HepG2 (cell line): ENCODE results near the gene FAM222A. TPM values are rescaled to one million over a fixed set of nuclear protein-coding genes. Genes with fewer than 3 reads are reported as not detected.
A peak's percentile ranks its signal among the peaks of the same experiment; 100 is the strongest.

Experiments
- ATAC-seq: fragments of 200-7000 bp; cut with Tn5 transposase; 3 replicates; pipeline ENCODE4 v1.9.1; 2020; ENCODE audit warnings: mild to moderate bottlenecking, moderate library complexity
- BruUV-seq: library from RNA; stranded (reverse); fragments of 400-500 nt; replicated peaks from 2 replicates; lab custom pipeline; 2021; lab: Mats Ljungman, UMichigan
- CTCF ChIA-PET: fragments of 300-600 bp; formaldehyde crosslinking; extraction: SDS; loops from one replicate; lab custom pipeline; 2021; ENCODE audit warnings: low total read pairs, inconsistent platforms, low intra/inter-chr PET ratio; lab: Yijun Ruan, JAX
- POLR2A ChIA-PET: fragments of 350-600 bp; sonication (Branson Sonifier 250); formaldehyde crosslinking; loops from one replicate; lab custom pipeline; 2020; ENCODE audit warnings: antibody characterized with exemption, inconsistent platforms; lab: Yijun Ruan, JAX
- DNase-seq: peaks from one replicate; pipeline ENCODE4 v3.0.0-alpha.2; 2015; ENCODE audit warnings: low spot score
- FAIRE-seq: peaks from 3 replicates; lab custom pipeline; 2011; peaks lifted over from hg19 to GRCh38; lab: Jason Lieb, UNC
- H2AFZ ChIP-seq: one replicate; pipeline ENCODE4 v1.6.1; 2011; ENCODE audit warnings: low read length, inconsistent platforms
- H3K27ac ChIP-seq: fragments of 300-600 bp; 3 replicates; pipeline ENCODE4 v1.8.0; 2011; ENCODE audit warnings: mixed run types, mild to moderate bottlenecking, mixed read lengths, low read length, inconsistent platforms; ENCODE audit not compliant: insufficient read depth; ENCODE audit errors: extremely low read length
- H3K27me3 ChIP-seq, 2 experiments: fragments of 200-600 bp in 1 of 2; 2 replicates in 1 of 2; 3 replicates in 1 of 2; pipeline versions ENCODE4 v1.6.0 to v1.8.0; 2011; ENCODE audit warnings: low read length in 2 of 2, mild to moderate bottlenecking in 2 of 2, moderate library complexity in 2 of 2, inconsistent platforms in 1 of 2; ENCODE audit not compliant: insufficient read depth in 2 of 2, control insufficient read depth in 1 of 2
- H3K36me3 ChIP-seq, 2 experiments: fragments of 200-600 bp in 1 of 2; replicated peaks in 1 of 2; 2 replicates in 1 of 2; 3 replicates in 1 of 2; pipeline versions ENCODE4 v1.5.1 to v1.8.0; 2011; ENCODE audit warnings: low read length in 2 of 2, inconsistent platforms in 1 of 2; ENCODE audit not compliant: insufficient read depth in 2 of 2, control insufficient read depth in 1 of 2
- H3K4me1 ChIP-seq: 2 replicates; pipeline ENCODE4 v1.5.1; 2012; ENCODE audit warnings: low read length, inconsistent platforms; ENCODE audit not compliant: insufficient read depth
- H3K4me2 ChIP-seq: 2 replicates; pipeline ENCODE4 v1.6.0; 2011; ENCODE audit warnings: low read depth, low read length, inconsistent platforms
- H3K4me3 ChIP-seq, 3 experiments: fragments of 200-600 bp in 1 of 3; sonication (generic), shearing (Covaris generic) in 1 of 3; replicated peaks in 1 of 3; 2 replicates each; pipeline ENCODE4 v1.5.1; 2011 to 2016; ENCODE audit warnings: low read length in 3 of 3, inconsistent platforms in 2 of 3, low read depth in 2 of 3, mild to moderate bottlenecking in 2 of 3, control low read depth in 1 of 3, mixed read lengths in 1 of 3; ENCODE audit not compliant: insufficient read depth in 1 of 3
- H3K79me2 ChIP-seq: one replicate; pipeline ENCODE4 v1.6.1; 2011; ENCODE audit warnings: low read length, inconsistent platforms; ENCODE audit not compliant: insufficient read depth
- H3K9ac ChIP-seq: 2 replicates; pipeline ENCODE4 v1.6.0; 2011; ENCODE audit warnings: mild to moderate bottlenecking, low read depth, low read length, inconsistent platforms; ENCODE audit not compliant: insufficient read depth
- H3K9me3 ChIP-seq: 2 replicates; pipeline ENCODE4 v1.5.1; 2012; ENCODE audit warnings: mild to moderate bottlenecking, low read length
- H4K20me1 ChIP-seq: 2 replicates; pipeline ENCODE4 v1.6.0; 2011; ENCODE audit warnings: inconsistent platforms, mild to moderate bottlenecking, low read length, moderate library complexity; ENCODE audit not compliant: insufficient read depth
- ARNTL ChIP-seq: sonication (generic); formaldehyde crosslinking; IDR thresholded peaks from 2 replicates; pipeline ENCODE4 v1.4.0; 2020; ENCODE audit warnings: mild to moderate bottlenecking, missing genetic modification reagents
- DMAP1 ChIP-seq: IDR thresholded peaks from 2 replicates; pipeline ENCODE4 v1.6.1; 2016
- EED ChIP-seq: sonication (generic); formaldehyde crosslinking; IDR thresholded peaks from 2 replicates; pipeline ENCODE4 v1.5.0; 2020; ENCODE audit warnings: mild to moderate bottlenecking, missing genetic modification reagents
- HNF1B ChIP-seq: sonication (generic); formaldehyde crosslinking; IDR thresholded peaks from 2 replicates; pipeline ENCODE4 v1.5.1; 2020; ENCODE audit warnings: mild to moderate bottlenecking, moderate library complexity, missing genetic modification reagents
- HNF4G ChIP-seq, 2 experiments: sonication (generic) in 1 of 2; formaldehyde crosslinking in 1 of 2; IDR thresholded peaks; 2 replicates each; pipeline versions ENCODE4 v1.4.0 to v1.6.1; 2011 to 2020; ENCODE audit warnings: borderline replicate concordance in 2 of 2, low read depth in 2 of 2, mild to moderate bottlenecking in 2 of 2, low read length in 1 of 2, missing genetic modification reagents in 1 of 2, moderate library complexity in 1 of 2
- HNRNPLL ChIP-seq: fragments of 200-400 bp; formaldehyde crosslinking; IDR thresholded peaks from 2 replicates; pipeline ENCODE4 v1.6.1; 2017; ENCODE audit warnings: mild to moderate bottlenecking, low read depth, low read length; ENCODE audit not compliant: poor library complexity, severe bottlenecking
- MAF1 ChIP-seq: sonication (generic); formaldehyde crosslinking; IDR thresholded peaks from 2 replicates; pipeline ENCODE4 v1.5.0; 2020; ENCODE audit warnings: missing genetic modification reagents, borderline replicate concordance
- MLXIP ChIP-seq: sonication (generic); formaldehyde crosslinking; IDR thresholded peaks from 2 replicates; pipeline ENCODE4 v1.9.0; 2021; ENCODE audit warnings: missing genetic modification reagents, borderline replicate concordance
- MXD4 ChIP-seq: IDR thresholded peaks from 2 replicates; pipeline ENCODE4 v1.6.1; 2016; ENCODE audit warnings: mild to moderate bottlenecking, missing biosample characterization, missing genetic modification reagents
- RFXANK ChIP-seq: IDR thresholded peaks from 2 replicates; pipeline ENCODE4 v1.6.1; 2016
- TEF ChIP-seq: sonication (generic); formaldehyde crosslinking; IDR thresholded peaks from 2 replicates; pipeline ENCODE4 v1.5.0; 2020; ENCODE audit warnings: missing genetic modification reagents
- ZKSCAN1 ChIP-seq: fragments of 150-350 bp; IDR thresholded peaks from 2 replicates; pipeline ENCODE4 v1.6.1; 2014; ENCODE audit warnings: low read length
- ZNF281 ChIP-seq: sonication (generic); formaldehyde crosslinking; IDR thresholded peaks from 2 replicates; pipeline ENCODE4 v1.4.0; 2020; ENCODE audit warnings: missing genetic modification reagents, borderline replicate concordance
- WGBS: methylation state at CpG from one replicate; pipeline ENCODE4 v1.1.6; 2017; ENCODE audit warnings: low lambda C conversion rate; 5-methylcytosine and 5-hydroxymethylcytosine counted together
- in situ Hi-C: cut with HindIII; loops from 2 replicates; pipeline ENCODE4 v1.10.0; 2017; ENCODE audit warnings: low pct_unique_long_range_greater_than_20kb; ENCODE audit not compliant: extremely low pct_ligation_motif_present
- intact Hi-C: fragments of 100-400 bp; cut with micrococcal nuclease; formaldehyde crosslinking; loops from one replicate; pipeline ENCODE4 v1.10.0; 2022; ENCODE audit not compliant: unreplicated experiment
- polyA plus RNA-seq, 8 experiments: library from polyadenylated mRNA; depleted of rRNA in 3 of 8; stranded (reverse) in 7 of 8; unstranded in 1 of 8; fragments of >200 nt; fragmentation: Illumina TruSeq in 4 of 8; extraction: Trizol in 4 of 8; gene quantifications; 2 replicates each; pipeline versions ENCODE4 v1.2.1 to v1.2.3, GENCODE V29; 2011 to 2016; ENCODE audit warnings: low read depth in 4 of 8, missing spikeins in 1 of 8, mixed read lengths in 1 of 8; ENCODE audit not compliant: insufficient read depth in 1 of 8
- total RNA-seq, 5 experiments: library from RNA; depleted of rRNA; stranded (reverse); fragments of >200 nt; fragmentation: Illumina TruSeq; extraction: Trizol; gene quantifications; 2 replicates each; pipeline ENCODE4 v1.2.3, GENCODE V29; 2016; ENCODE audit warnings: low read depth in 1 of 5

The FAM222A gene
- total and polyA plus RNA-seq, 2 of the 13 experiments (the other 11 are each of a cell fraction or from before 2014, with no cell fraction given) = 2.7 to 9.6 TPM

- in situ Hi-C loops = loop anchor here (5.0 kb wide), 2 partner anchors 258 to 348 kb away; no protein-coding TSS in a partner anchor
- no peaks in the 10 kb centered on the region for H4K20me1 ChIP-seq
- TF ChIP-seq EED (CRISPR knock-in tag) = no peak
- no peak for TF ChIP-seq MAF1 (CRISPR knock-in tag)
- TF ChIP-seq HNF1B (CRISPR knock-in tag) = 0 out of 2 replicates have a peak, but pooled peaks have one; percentile 22
- TF ChIP-seq MXD4 (CRISPR knock-in tag) = no peak
- TF ChIP-seq MLXIP (CRISPR knock-in tag) = no peak
- no peak for TF ChIP-seq HNRNPLL
- no peak for TF ChIP-seq DMAP1
- no peak for TF ChIP-seq HNF4G (IDR thresholded peaks at IDR 0.05; ENCODE audit: borderline replicate concordance, low read depth, low read length)
- TF ChIP-seq HNF4G (CRISPR knock-in tag; IDR thresholded peaks at IDR 0.05; ENCODE audit: borderline replicate concordance, low read depth) = 0 out of 2 replicates have a peak, but pooled peaks have one; percentile 22
- 0 out of 2 replicates have a peak, but pooled peaks have one; percentile 18 for TF ChIP-seq ARNTL
- TF ChIP-seq ZNF281 = no peak
- no peak for TF ChIP-seq RFXANK (CRISPR knock-in tag)
- TF ChIP-seq TEF (CRISPR knock-in tag) = no peak
- TF ChIP-seq ZKSCAN1 = no peak
These were observed 61.7 kb downstream of the FAM222A start for GRCh38 chr12:109775172-109775881.

More at GRCh38 chr12:109775172-109775881, 61.7 kb downstream of the FAM222A start:
- H3K9ac ChIP-seq = no peak overlapping the region
- H3K79me2 ChIP-seq = no peaks in the 10 kb centered on the region
- peak; percentile 50 for DNase-seq
- H3K4me1 ChIP-seq = peaks cover 52% of the 10 kb centered on the region
- intact Hi-C loops = loop anchor here (1.0 to 2.0 kb wide), 3 partner anchors 57 to 257 kb away; no protein-coding TSS in a partner anchor
- no peaks in the 10 kb centered on the region for H3K27me3 ChIP-seq
- ChIA-PET POLR2A (interaction anchor here (1.1 to 3.6 kb wide), 2 partner anchors 61 to 177 kb away, joined by 4 to 26 read pairs; partner anchors contain the start of gene FAM222A), CTCF (interaction anchor here (3.5 to 4.0 kb wide), 2 partner anchors 178 to 256 kb away, joined by 29 to 31 read pairs; no protein-coding TSS in a partner anchor)
- no peaks in the 10 kb centered on the region for H3K9me3 ChIP-seq
- no peaks in the 10 kb centered on the region for H3K36me3 ChIP-seq
- peak; percentile 73 for ATAC-seq
- no peak overlapping the region for H2AFZ ChIP-seq
- no peak overlapping the region for H3K4me3 ChIP-seq
- 25% methylated on average over 4 of the region's 10 CpGs for WGBS
- H3K4me2 ChIP-seq = no peak overlapping the region
- peak; percentile 67 for FAIRE-seq
- BruUV-seq = no TSS peak
- no peak overlapping the region for H3K27ac ChIP-seq
